ENCODE data around the gene FHAD1.
A peak's percentile ranks its signal among the peaks of the same experiment; 100 is the strongest.

FHAD1 gene

DNA sequence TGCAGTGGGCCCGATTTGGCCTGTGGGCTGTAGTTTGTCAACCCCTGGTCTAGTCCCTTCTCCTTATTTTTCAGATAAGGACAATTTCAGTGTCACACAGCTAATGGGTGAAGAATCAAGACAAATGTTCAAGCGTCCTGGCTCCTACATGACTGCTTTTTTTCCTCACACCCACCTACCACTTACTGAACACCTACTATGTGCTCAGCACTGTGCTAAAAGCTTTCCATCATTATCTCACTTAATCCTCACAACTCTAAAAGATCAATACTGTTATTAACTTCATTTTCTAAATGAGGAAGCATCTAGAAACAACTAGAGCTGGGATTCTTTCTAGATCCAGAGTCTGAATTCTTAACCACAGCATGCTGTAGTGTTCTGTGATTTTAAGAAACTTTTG lies 94.2 kb downstream of the FHAD1 start:
- Mint-ChIP-seq H3K27me3 (no peaks in the 10 kb centered on the region), H3K27ac (peak overlapping the region; percentile 90 to 94), H3K9me3 (peaks cover 2 to 8% of the 10 kb centered on the region in 2 donors), H3K36me3 (ENCODE audit: insufficient read depth) (peaks cover 5% of the 10 kb centered on the region), H3K4me1 (ENCODE audit: low read depth in 2 of 2) (peaks cover 47 to 68% of the 10 kb centered on the region in 2 donors), H3K4me3 (peak overlapping the region; percentile 62 to 82)
- no peak for DNase-seq
- no peak for ATAC-seq (replicated peaks)

- Mint-ChIP-seq H3K9me3 (peaks cover 2 to 8% of the 10 kb centered on the region in 2 donors), H3K27ac (peak overlapping the region; percentile 90 to 94), H3K27me3 (no peaks in the 10 kb centered on the region), H3K4me3 (peak overlapping the region; percentile 62 to 82), H3K4me1 (ENCODE audit: low read depth in 2 of 2) (peaks cover 53 to 69% of the 10 kb centered on the region in 2 donors), H3K36me3 (ENCODE audit: insufficient read depth) (peaks cover 5% of the 10 kb centered on the region)
- DNase-seq (peak in 1 of 3 experiments; percentile 27), ATAC-seq (replicated peaks) (peak; percentile 47)
Measured at GRCh38 chr1:15341634-15342407, 94.8 kb downstream of the FHAD1 start.

GRCh38 chr1:15342408-15342967 lies 95.5 kb downstream of the FHAD1 start:
- Mint-ChIP-seq H3K36me3 (ENCODE audit: insufficient read depth) (peaks cover 5% of the 10 kb centered on the region), H3K4me1 (ENCODE audit: low read depth in 2 of 2) (peaks cover 60 to 76% of the 10 kb centered on the region in 2 donors), H3K9me3 (peaks cover 2 to 8% of the 10 kb centered on the region in 2 donors), H3K27ac (peak overlapping the region; percentile 90 to 94), H3K4me3 (peak overlapping the region; percentile 74 to 82), H3K27me3 (no peaks in the 10 kb centered on the region)
- DNase-seq (no peak), ATAC-seq (replicated peaks) (no peak)

DNA sequence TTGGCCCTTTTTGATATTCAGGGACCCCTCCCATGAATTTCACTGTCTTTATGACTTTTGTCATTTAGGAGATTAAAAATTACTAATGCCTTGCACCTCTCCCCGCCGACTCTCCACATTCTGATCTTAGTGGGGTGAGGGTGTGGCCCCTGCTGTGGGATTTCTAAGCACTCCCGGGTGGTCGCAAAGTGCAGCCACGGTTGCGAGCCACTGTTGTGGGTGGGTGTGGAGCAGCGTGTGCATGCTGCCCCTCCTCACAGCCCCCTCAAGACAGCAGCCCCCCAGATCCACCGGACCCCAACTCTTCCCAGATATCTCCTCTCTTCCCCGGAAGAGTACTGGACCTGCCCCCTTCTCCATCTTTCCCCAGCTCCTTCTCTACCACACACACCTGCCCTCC lies 96.1 kb downstream of the FHAD1 start:
- H3K27me3 Mint-ChIP-seq, result no peaks in the 10 kb centered on the region
- peaks cover 2 to 8% of the 10 kb centered on the region in 2 donors for H3K9me3 Mint-ChIP-seq
- DNase-seq (no peak), ATAC-seq (replicated peaks) (no peak)
- H3K36me3 Mint-ChIP-seq (ENCODE audit: insufficient read depth), result peaks cover 2% of the 10 kb centered on the region
- H3K4me1 Mint-ChIP-seq (ENCODE audit: low read depth in 2 of 2), result peaks cover 65 to 77% of the 10 kb centered on the region in 2 donors
- H3K27ac Mint-ChIP-seq, result peak overlapping the region; percentile 90 to 94
- peak overlapping the region; percentile 74 to 82 for H3K4me3 Mint-ChIP-seq

DNA sequence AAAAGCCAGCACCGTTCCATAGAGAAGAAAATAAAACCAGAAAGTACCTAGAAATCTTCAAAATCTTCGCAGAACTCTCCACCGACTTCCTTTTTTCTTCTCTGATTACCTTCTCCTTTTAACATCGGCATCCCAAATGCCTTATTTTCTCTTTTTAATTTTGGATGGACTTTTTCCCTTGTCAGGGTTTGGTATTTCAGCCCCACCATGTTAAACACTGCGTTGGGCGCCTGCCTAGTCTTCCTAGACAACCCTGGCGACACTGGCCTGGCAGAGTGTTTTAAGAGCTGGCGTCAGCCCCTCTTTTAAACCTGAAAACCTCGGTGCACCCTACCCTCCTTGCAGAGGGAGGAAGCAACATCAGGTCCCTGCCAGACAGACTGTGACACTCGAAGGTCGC lies 96.7 kb downstream of the FHAD1 start:
- peaks cover 2 to 8% of the 10 kb centered on the region in 2 donors for H3K9me3 Mint-ChIP-seq
- peaks cover 2% of the 10 kb centered on the region for H3K36me3 Mint-ChIP-seq (ENCODE audit: insufficient read depth)
- H3K27ac Mint-ChIP-seq, result peak overlapping the region; percentile 90 to 94
- H3K4me3 Mint-ChIP-seq, result peak overlapping the region; percentile 74 to 82
- no peaks in the 10 kb centered on the region for H3K27me3 Mint-ChIP-seq
- DNase-seq (no peak), ATAC-seq (replicated peaks) (no peak)
- H3K4me1 Mint-ChIP-seq (ENCODE audit: low read depth in 2 of 2), result peaks cover 64 to 77% of the 10 kb centered on the region in 2 donors

DNA sequence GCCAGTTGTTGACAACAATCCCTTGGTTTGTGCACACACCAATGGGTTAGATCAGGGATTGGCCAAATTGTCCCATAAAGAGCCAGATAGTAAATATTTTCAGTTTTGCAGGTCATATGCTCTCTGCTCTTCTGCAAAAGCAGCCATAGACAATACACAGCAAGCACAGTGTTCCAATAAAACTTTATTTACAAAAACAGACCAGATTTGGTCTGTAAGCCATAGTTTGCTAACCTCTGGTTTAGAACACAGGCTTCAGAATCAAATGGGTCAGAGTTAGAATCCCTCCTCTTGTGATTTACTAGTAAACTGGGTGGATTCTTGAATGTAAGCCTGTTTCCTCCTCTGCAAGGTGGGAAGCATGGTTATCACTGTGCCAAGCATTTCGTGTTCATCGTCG lies 97.4 kb downstream of the FHAD1 start:
- Mint-ChIP-seq H3K9me3 (peaks cover 2 to 8% of the 10 kb centered on the region in 2 donors), H3K36me3 (ENCODE audit: insufficient read depth) (peaks cover 2% of the 10 kb centered on the region), H3K4me1 (ENCODE audit: low read depth in 2 of 2) (peaks cover 68 to 79% of the 10 kb centered on the region in 2 donors), H3K27me3 (no peaks in the 10 kb centered on the region), H3K4me3 (peak overlapping the region; percentile 74 to 82), H3K27ac (peak overlapping the region; percentile 90 to 94)
- no peak for DNase-seq
- ATAC-seq (replicated peaks), result no peak

- DNase-seq, result no peak
- no peak for ATAC-seq (replicated peaks)
- H3K27ac Mint-ChIP-seq, result peak overlapping the region; percentile 90 to 94
- peak overlapping the region; percentile 74 to 82 for H3K4me3 Mint-ChIP-seq
- H3K27me3 Mint-ChIP-seq, result no peaks in the 10 kb centered on the region
- H3K4me1 Mint-ChIP-seq (ENCODE audit: low read depth in 2 of 2), result peaks cover 73 to 76% of the 10 kb centered on the region in 2 donors
- peaks cover 2% of the 10 kb centered on the region for H3K36me3 Mint-ChIP-seq (ENCODE audit: insufficient read depth)
- peaks cover 2 to 8% of the 10 kb centered on the region in 2 donors for H3K9me3 Mint-ChIP-seq
Measured at GRCh38 chr1:15344800-15345704, 98.0 kb downstream of the FHAD1 start.

- H3K4me3 Mint-ChIP-seq, result peak overlapping the region; percentile 74 to 82
- peaks cover 2% of the 10 kb centered on the region for H3K36me3 Mint-ChIP-seq (ENCODE audit: insufficient read depth)
- peaks cover 72 to 80% of the 10 kb centered on the region in 2 donors for H3K4me1 Mint-ChIP-seq (ENCODE audit: low read depth in 2 of 2)
- DNase-seq (peak; percentile 67 to 70 (median 68)), ATAC-seq (replicated peaks) (peak; percentile 90)
- H3K9me3 Mint-ChIP-seq, result peaks cover 2 to 8% of the 10 kb centered on the region in 2 donors
- H3K27ac Mint-ChIP-seq, result peak overlapping the region; percentile 90 to 94
- no peaks in the 10 kb centered on the region for H3K27me3 Mint-ChIP-seq
Measured at GRCh38 chr1:15345705-15346345, 98.8 kb downstream of the FHAD1 start.

- Mint-ChIP-seq H3K9me3 (peaks cover 2 to 8% of the 10 kb centered on the region in 2 donors), H3K27ac (peak overlapping the region; percentile 90 to 94), H3K36me3 (ENCODE audit: insufficient read depth) (peaks cover 2% of the 10 kb centered on the region), H3K27me3 (no peaks in the 10 kb centered on the region), H3K4me3 (peak overlapping the region; percentile 74 to 82), H3K4me1 (ENCODE audit: low read depth in 2 of 2) (peaks cover 71 to 79% of the 10 kb centered on the region in 2 donors)
- DNase-seq (no peak), ATAC-seq (replicated peaks) (no peak)
Measured at GRCh38 chr1:15346346-15347030, 99.5 kb downstream of the FHAD1 start.

DNA sequence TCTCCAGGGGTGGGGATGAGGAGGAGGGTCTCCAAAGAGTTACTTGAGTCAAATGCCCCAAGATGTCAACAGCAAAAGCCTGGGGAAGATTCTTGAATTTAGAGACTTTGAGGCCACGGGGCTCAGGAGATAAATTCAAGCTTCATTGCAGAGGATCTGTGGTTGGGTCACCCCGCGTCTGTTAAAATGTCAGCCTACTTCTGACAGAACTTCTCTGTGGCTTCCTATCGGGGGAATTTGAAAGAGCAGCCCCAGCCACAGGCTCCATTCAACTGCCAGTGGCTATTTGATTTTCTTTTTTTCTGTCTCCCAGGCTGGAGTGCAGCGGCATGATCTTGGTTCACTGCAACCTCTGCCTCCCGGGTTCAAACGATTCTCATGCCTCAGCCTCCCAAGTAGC lies 100.2 kb downstream of the FHAD1 start:
- Mint-ChIP-seq H3K9me3 (peaks cover 2 to 9% of the 10 kb centered on the region in 2 donors), H3K36me3 (ENCODE audit: insufficient read depth) (peaks cover 2% of the 10 kb centered on the region), H3K27me3 (no peaks in the 10 kb centered on the region), H3K4me1 (ENCODE audit: low read depth in 2 of 2) (peaks cover 71 to 76% of the 10 kb centered on the region in 2 donors), H3K27ac (peak overlapping the region; percentile 90 to 94), H3K4me3 (peak overlapping the region; percentile 73 to 82)
- ATAC-seq (replicated peaks) (peak; percentile 73), DNase-seq (peak; percentile 50 to 51 (median 51))

DNA sequence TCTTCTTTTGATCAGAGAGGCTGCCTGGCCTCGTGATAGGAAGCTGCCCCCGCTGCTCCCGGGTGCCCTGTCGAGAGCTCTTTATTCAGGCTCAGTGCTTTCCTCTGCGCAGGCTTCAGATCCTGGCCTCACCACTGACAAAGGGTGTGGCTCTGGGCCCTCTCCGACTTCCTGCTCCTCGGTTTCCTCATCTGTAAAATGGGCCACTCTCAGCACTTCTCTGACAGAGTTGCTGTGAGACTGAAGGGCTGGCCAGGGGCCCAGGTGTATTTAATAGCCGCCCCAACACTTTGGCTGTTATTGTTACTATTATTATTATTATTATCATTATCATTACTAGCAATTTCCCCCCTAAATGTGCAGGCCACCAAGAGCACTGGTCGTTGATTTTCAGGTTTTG lies 101.6 kb downstream of the FHAD1 start:
- no peak for DNase-seq
- Mint-ChIP-seq H3K27ac (peak overlapping the region in 1 of 2 donors; percentile 94), H3K4me1 (ENCODE audit: low read depth in 2 of 2) (peaks cover 67 to 78% of the 10 kb centered on the region in 2 donors), H3K36me3 (ENCODE audit: insufficient read depth) (peaks cover 4% of the 10 kb centered on the region), H3K9me3 (peaks cover 6 to 16% of the 10 kb centered on the region in 2 donors), H3K27me3 (no peaks in the 10 kb centered on the region), H3K4me3 (no peak overlapping the region)
- ATAC-seq (replicated peaks), result no peak

- Mint-ChIP-seq H3K36me3 (ENCODE audit: insufficient read depth) (peaks cover 4% of the 10 kb centered on the region), H3K4me1 (ENCODE audit: low read depth in 2 of 2) (peaks cover 62 to 73% of the 10 kb centered on the region in 2 donors), H3K9me3 (peaks cover 6 to 16% of the 10 kb centered on the region in 2 donors), H3K4me3 (no peak overlapping the region), H3K27ac (no peak overlapping the region), H3K27me3 (no peaks in the 10 kb centered on the region)
- DNase-seq (no peak), ATAC-seq (replicated peaks) (no peak)
Measured at GRCh38 chr1:15349133-15349532, 102.1 kb downstream of the FHAD1 start.

Data from effector memory CD8-positive, alpha-beta T cell (primary cell).